PC-9 (cell line): ENCODE data around the gene FTSJ1.

ENCODE experiments used
- EZH2 ChIP-seq: fragments of 200-600 bp; sonication (generic); IDR thresholded peaks from 2 replicates; pipeline ENCODE4 v1.8.0; 2017; ENCODE audit warnings: antibody characterized with exemption, low read depth
- TF ChIP-seq, protein P1 (sequence below): fragments of 200-600 bp; sonication (generic); conservative IDR thresholded peaks from 2 replicates; pipeline ENCODE4 v1.6.1; 2017; ENCODE audit warnings: mixed run types, antibody characterized with exemption, mild to moderate bottlenecking, moderate library complexity

DNA sequence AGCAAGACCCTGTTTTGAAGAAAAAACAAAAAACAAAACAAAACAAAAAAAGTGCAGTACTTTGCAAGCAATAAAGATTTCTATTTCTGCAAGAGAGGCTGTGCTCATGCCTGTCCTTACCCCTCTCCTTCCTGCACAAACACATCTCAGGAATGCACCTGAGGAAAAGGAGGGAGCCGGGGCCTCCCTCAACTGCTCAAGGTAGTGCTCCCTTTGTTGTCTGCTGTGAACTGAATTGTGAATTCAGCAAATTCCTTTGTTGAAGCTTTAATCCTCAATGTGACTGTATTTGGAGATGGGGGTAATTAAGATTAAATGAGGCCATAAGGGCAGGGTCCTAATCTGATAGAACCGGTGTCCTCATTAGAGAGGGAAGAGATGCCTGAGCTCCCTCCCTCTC lies 13.9 kb downstream of the FTSJ1 start:
- TF ChIP-seq, protein P1, sequence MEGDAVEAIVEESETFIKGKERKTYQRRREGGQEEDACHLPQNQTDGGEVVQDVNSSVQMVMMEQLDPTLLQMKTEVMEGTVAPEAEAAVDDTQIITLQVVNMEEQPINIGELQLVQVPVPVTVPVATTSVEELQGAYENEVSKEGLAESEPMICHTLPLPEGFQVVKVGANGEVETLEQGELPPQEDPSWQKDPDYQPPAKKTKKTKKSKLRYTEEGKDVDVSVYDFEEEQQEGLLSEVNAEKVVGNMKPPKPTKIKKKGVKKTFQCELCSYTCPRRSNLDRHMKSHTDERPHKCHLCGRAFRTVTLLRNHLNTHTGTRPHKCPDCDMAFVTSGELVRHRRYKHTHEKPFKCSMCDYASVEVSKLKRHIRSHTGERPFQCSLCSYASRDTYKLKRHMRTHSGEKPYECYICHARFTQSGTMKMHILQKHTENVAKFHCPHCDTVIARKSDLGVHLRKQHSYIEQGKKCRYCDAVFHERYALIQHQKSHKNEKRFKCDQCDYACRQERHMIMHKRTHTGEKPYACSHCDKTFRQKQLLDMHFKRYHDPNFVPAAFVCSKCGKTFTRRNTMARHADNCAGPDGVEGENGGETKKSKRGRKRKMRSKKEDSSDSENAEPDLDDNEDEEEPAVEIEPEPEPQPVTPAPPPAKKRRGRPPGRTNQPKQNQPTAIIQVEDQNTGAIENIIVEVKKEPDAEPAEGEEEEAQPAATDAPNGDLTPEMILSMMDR, result no peak
- TF ChIP-seq EZH2, result no peak
